ENCODE data around the gene GCH1. TPM values are rescaled to one million over a fixed set of nuclear protein-coding genes. Genes with fewer than 3 reads are reported as not detected.
"Not testable (repeated sequence)": the region's sequence is repeated elsewhere in the genome, so short reads cannot be mapped to it uniquely, and the experiment has no call there.

Gene GCH1
- total and polyA plus RNA-seq, 8 donors = 3.4 to 42.6 (median 6.7) TPM

DNA sequence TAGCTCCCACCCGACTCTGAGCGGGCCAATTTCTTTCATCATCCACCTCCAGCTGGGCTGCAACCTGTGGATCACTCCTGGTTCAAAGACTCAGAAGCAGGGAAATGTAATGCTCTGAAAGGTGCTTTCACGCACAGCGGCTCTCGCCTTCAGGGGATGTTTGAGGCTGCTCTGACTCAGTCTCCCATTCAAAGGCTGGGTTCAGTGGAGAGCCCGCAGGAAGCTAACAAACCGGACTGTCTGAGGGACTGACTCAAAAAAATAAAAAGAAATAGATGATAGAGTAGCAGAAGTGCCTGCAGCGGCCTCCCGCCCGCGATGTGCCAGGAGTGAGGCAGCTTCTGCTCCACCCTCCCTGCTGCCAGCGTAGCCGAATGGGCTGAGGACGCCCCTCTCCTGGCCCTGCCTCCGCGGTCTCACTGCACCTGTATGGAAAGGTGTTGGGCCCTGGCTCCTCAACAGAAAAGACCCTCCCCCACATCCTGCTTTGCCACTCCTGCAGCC is 98.0 kb downstream of the GCH1 start:
- FAIRE-seq (no peak), DNase-seq (no peak)
- no peak overlapping the region for H3K4me3 ChIP-seq

DNA sequence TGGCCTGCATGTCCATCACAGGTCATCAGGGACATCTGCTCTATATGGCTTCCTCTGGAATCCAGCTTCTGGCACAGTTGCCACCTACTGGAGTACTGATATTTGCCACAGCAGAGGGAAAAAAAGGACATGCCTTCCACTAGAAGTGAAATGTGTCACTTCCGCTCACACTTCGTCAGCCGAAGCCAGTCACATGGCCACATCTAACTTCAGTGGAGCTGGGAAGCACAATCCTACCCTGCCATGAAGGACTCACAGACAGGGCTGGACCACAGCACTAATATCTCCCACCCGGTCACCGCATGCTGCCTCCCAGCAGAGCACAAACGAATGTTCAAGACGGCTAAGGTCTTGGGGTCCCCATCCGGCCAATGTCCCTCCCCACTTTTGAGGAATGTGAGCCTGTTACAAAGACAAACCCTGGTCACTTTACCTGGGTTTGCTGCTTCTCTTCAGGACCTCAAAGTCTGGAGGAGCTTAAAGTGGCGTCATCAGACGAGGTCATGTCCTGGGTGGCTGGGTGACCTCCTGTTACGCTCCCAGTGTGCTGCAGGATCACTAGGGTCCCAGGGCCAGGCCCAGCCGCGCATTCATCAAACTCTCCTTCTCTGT is 98.6 kb downstream of the GCH1 start:
- no peak for ATAC-seq
- TF ChIP-seq, protein P1, sequence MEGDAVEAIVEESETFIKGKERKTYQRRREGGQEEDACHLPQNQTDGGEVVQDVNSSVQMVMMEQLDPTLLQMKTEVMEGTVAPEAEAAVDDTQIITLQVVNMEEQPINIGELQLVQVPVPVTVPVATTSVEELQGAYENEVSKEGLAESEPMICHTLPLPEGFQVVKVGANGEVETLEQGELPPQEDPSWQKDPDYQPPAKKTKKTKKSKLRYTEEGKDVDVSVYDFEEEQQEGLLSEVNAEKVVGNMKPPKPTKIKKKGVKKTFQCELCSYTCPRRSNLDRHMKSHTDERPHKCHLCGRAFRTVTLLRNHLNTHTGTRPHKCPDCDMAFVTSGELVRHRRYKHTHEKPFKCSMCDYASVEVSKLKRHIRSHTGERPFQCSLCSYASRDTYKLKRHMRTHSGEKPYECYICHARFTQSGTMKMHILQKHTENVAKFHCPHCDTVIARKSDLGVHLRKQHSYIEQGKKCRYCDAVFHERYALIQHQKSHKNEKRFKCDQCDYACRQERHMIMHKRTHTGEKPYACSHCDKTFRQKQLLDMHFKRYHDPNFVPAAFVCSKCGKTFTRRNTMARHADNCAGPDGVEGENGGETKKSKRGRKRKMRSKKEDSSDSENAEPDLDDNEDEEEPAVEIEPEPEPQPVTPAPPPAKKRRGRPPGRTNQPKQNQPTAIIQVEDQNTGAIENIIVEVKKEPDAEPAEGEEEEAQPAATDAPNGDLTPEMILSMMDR (IDR thresholded peaks at IDR 0.05) = no peak
- H3K9me3 ChIP-seq = no peaks in the 10 kb centered on the region
- no peak for DNase-seq
- H3K27ac ChIP-seq = no peak overlapping the region
- intact Hi-C loops (cut with DNase I) = no loop called here
- H3K4me1 ChIP-seq = no peaks in the 10 kb centered on the region
- WGBS, 2 donors = 73 to 81% methylated on average over 13 of the region's 13 CpGs
- H3K27me3 ChIP-seq = no peaks in the 10 kb centered on the region
- H3K36me3 ChIP-seq = no peaks in the 10 kb centered on the region
- H3K4me3 ChIP-seq = no peak overlapping the region
- no peak for FAIRE-seq

More for the DNA sequence above, 98.0 kb downstream of the GCH1 start:
- Histone ChIP-seq H3K9me3 (no peaks in the 10 kb centered on the region), H3K27me3 (no peaks in the 10 kb centered on the region), H3K4me1 (no peaks in the 10 kb centered on the region), H3K27ac (no peak overlapping the region), H3K36me3 (no peaks in the 10 kb centered on the region)
- TF ChIP-seq, protein P1 (IDR thresholded peaks at IDR 0.05) = no peak
- intact Hi-C loops (cut with DNase I) = no loop called here
- no peak for ATAC-seq
- 59 to 71% methylated on average over 16 of the region's 16 CpGs for WGBS, 2 donors

DNA sequence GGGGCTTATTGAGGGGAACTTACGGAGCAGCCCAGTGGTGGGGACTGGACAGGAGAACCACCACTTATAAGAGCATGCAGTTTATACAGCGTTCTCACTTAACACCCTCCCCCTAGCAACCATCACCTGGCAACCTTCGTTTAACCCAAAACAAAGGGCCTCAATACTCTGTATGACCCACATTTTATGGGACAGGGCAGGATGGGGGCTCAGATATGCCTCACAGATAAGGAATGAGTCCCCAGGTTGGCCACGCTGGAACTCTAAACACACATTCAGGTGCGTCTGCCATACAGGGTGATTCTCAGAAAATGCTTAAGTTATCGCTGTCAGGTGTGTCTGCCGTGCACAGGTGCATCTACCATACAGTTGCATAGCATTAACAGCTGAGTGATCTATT is 99.2 kb downstream of the GCH1 start:
- Histone ChIP-seq H3K4me1 (no peaks in the 10 kb centered on the region), H3K36me3 (no peaks in the 10 kb centered on the region), H3K27me3 (no peaks in the 10 kb centered on the region), H3K9me3 (no peaks in the 10 kb centered on the region), H3K4me3 (no peak overlapping the region), H3K27ac (no peak overlapping the region)
- FAIRE-seq = no peak
- DNase-seq = no peak
- intact Hi-C loops (cut with DNase I) = no loop called here
- 65 to 67% methylated on average over 7 of the region's 7 CpGs for WGBS, 2 donors
- TF ChIP-seq, protein P1 (IDR thresholded peaks at IDR 0.05) = no peak
- no peak for ATAC-seq

DNA sequence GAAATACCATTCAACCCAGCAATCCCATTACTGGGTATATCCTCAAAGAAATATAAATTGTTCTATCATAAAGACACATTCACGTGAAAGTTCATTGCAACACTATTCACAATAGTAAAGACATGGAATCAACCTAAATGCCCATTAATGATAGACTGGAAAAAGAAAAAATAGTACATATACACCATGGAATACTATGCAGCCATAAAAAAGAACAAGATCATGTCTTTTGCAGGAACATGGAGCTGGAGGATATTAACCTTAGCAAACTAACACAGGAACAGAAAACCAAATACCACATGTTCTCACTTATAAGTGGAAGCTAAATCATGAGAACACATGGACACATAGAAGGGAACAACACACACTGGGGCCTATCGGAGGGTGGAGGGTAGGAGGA is 101.1 kb downstream of the GCH1 start:
- ATAC-seq; H3K4me3 ChIP-seq; H3K9me3 ChIP-seq; H3K27me3 ChIP-seq; H3K4me1 ChIP-seq; FAIRE-seq; H3K27ac ChIP-seq; DNase-seq; H3K36me3 ChIP-seq; intact Hi-C loops (cut with DNase I): not testable (repeated sequence)
- WGBS, 2 donors = 80 to 81% methylated on average over 2 of the region's 2 CpGs

DNA sequence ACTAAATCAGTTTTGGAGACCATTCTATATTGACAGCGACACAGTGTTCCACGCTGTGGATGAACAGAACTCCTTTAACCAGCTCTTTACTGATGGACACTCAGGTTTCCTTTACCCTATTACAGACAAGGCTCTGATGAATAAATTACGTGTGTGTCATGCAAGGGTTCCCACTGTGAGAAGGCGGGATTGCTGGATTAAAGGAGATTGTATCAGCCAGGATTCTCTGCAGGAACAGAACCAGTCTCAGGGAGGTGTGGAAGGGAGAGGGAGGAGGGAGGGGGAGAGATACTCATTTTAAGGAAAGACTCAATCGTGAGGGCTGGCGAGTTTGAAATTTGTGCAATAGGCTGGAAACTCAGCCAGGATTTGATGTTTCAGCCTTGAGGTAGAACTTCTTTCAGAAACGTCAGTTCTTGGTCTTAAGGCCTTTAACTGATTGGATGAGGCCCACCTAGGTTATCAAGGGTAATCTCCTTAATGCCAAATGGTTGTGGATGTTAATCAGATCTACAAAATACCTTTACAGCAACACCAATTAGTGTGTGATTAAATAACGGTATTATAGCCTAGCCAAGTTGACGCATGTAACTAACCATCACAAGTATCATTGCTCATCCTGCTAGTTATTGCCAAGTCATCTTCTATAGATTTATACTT is 104.0 kb downstream of the GCH1 start:
- TF ChIP-seq, protein P1 (IDR thresholded peaks at IDR 0.05) = no peak
- Histone ChIP-seq H3K27me3 (no peaks in the 10 kb centered on the region), H3K4me3 (no peak overlapping the region), H3K27ac (no peak overlapping the region), H3K36me3 (no peaks in the 10 kb centered on the region), H3K9me3 (no peaks in the 10 kb centered on the region), H3K4me1 (no peaks in the 10 kb centered on the region)
- intact Hi-C loops (cut with DNase I) = no loop called here
- 78 to 80% methylated on average over 9 of the region's 9 CpGs for WGBS, 2 donors
- DNase-seq (peak in 1 of 6 donors; percentile 2), ATAC-seq (no peak), FAIRE-seq (no peak)

All from pancreas (tissue), 10 donors.